GM19193 (cell line): Measurements from ENCODE around the gene PRDM16.

Source experiments
- POLR2A ChIP-seq: IDR thresholded peaks from 4 replicates; pipeline ENCODE4 v1.6.1; 2011; ENCODE audit not compliant: insufficient read depth, insufficient read length; ENCODE audit errors: extremely low read depth

The PRDM16 gene

DNA sequence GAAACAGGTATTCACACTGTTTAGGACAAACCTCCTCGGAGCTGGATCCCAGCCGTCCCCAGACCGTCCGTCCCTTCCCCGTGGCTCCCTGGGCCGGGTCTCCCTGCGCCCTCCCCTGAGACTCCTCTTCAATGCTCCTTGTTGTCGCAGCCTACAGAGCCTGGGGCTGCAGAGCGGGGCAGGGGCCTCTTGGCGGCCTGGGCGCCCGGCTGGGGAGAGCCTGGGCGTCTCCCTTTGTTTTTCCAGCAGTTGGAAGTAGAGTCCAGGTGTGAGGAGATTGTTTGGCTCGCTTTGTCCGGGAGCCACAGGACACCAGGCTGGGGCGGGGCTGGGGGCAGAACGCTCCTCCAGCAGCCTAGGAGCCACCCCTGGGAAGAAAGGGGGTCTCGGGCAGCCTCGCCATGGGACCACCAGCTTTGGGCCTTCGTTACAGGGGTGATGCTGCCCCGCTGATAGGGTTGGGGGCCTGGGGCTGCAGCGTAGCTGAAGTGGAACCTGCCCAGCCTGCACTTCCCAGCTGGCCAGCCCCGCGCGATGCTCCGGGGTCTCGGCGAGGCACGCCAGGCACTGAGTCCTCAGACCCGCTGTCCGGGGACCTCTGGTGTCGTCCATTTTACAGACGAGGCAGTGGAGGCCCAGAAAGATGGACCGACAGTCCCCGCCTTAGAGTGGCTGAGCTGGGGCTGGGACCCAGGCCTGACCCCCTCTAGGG is 66.9 kb downstream of the PRDM16 start:
- TF ChIP-seq POLR2A: no peak

GRCh38 chr1:3136532-3136931 is 67.5 kb downstream of the PRDM16 start:
- no peak for TF ChIP-seq POLR2A

GRCh38 chr1:3137111-3138100 is 68.4 kb downstream of the PRDM16 start:
- no peak for TF ChIP-seq POLR2A

DNA sequence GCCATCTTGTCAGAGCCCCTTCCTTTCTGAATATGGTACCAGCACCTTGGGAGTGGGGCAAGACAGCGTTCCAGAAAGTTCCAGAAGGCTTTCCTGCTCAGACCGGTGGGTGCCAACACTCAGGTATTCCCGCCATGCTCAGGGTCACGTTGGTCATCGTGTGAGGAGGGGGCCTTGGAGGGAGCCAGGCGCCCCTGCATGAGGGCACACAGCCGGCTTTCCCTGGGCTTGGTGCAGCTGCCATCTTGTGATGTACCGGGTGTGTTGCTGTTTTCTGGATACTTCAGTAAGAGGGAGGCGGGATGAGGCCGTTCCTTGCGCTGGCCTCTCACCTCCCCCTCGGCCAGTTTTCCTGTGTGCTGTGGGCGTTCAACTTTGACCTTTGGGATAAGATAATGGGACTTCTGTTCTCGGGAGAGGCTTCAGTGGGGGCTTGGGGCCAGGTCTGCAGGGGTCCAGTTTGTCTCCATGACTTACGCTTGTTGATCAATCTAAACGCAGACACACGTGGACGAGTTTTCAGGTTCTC is 69.7 kb downstream of the PRDM16 start:
- no peak for TF ChIP-seq POLR2A

GRCh38 chr1:3139451-3139852 is 70.4 kb downstream of the PRDM16 start:
- no peak for TF ChIP-seq POLR2A

GRCh38 chr1:3139871-3140361 is 70.9 kb downstream of the PRDM16 start:
- no peak for TF ChIP-seq POLR2A

GRCh38 chr1:3140437-3140836 is 71.4 kb downstream of the PRDM16 start:
- no peak for TF ChIP-seq POLR2A

DNA sequence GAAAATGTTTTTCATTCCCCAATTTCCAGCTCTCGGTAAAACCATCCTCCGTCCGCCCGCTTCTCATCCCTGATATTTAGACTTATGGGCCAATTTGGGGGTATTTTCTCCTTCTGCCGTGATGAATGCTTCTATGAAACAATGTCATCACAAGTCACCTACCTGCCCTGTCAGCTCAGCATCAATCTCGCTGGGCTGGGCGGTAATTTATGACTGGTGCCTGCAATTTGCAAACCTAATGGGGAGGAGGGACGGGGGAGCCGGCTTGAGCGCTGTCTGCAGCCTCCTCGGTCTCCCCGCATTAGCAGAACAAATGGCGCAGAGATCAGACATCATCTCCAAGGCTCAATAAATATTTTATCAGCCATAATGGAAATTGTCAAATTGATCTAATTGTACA is 72.1 kb downstream of the PRDM16 start:
- no peak for TF ChIP-seq POLR2A

DNA sequence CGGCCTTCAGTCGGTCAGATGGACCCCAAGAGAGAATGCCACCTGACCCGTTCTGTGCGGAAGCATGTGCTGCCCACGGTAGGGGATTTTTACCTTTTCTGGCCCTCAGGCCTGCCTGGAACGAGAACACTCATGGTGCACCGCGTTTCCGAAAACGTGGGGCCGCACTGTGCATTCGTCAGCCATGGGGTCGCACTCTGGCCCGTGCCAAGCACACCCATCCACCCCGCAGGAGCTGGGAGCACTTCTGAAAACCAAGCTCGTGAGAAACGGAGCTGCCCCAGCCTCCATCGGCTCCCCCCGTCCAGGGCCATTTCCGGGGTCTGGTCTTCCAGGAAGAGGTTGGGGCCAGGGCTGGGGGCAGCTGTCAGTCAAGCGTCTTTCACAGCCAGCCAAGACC is 72.8 kb downstream of the PRDM16 start:
- TF ChIP-seq POLR2A: no peak

GRCh38 chr1:3142236-3142635 is 73.2 kb downstream of the PRDM16 start:
- TF ChIP-seq POLR2A: no peak

DNA sequence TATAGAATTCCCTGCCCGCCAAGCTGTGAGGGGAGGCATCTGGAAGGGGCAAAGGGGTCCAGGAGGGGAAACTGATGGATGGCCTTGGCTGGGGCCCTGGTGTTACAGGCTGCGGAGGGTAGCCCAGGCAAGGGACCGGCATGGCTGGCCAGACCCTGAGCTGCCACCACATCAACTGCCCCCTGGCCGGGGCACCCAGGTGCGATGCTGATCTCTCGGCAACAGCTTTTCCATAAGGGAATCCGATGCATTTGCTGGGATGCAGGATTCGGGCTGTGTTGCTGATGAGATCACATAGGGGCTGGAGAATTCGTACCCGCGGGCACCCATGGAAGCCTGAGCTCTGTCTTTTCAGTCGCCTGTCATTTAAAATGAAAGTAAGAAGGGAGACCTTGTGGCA is 73.7 kb downstream of the PRDM16 start:
- TF ChIP-seq POLR2A: no peak

GRCh38 chr1:3145532-3146325 is 76.7 kb downstream of the PRDM16 start:
- no peak for TF ChIP-seq POLR2A

- no peak for TF ChIP-seq POLR2A
Measured at GRCh38 chr1:3146458-3146857, 77.5 kb downstream of the PRDM16 start.

- TF ChIP-seq POLR2A: no peak
Measured at GRCh38 chr1:3146907-3147306, 77.9 kb downstream of the PRDM16 start.

GRCh38 chr1:3148171-3148570 is 79.2 kb downstream of the PRDM16 start:
- no peak for TF ChIP-seq POLR2A
